GM19035 (cell line): ENCODE data around the gene MED23.

Experiments used
- ATAC-seq: cut with Tn5 transposase; IDR thresholded peaks from one replicate; pipeline ENCODE4 v1.9.1; 2021; ENCODE audit not compliant: unreplicated experiment

The MED23 gene, protein sequence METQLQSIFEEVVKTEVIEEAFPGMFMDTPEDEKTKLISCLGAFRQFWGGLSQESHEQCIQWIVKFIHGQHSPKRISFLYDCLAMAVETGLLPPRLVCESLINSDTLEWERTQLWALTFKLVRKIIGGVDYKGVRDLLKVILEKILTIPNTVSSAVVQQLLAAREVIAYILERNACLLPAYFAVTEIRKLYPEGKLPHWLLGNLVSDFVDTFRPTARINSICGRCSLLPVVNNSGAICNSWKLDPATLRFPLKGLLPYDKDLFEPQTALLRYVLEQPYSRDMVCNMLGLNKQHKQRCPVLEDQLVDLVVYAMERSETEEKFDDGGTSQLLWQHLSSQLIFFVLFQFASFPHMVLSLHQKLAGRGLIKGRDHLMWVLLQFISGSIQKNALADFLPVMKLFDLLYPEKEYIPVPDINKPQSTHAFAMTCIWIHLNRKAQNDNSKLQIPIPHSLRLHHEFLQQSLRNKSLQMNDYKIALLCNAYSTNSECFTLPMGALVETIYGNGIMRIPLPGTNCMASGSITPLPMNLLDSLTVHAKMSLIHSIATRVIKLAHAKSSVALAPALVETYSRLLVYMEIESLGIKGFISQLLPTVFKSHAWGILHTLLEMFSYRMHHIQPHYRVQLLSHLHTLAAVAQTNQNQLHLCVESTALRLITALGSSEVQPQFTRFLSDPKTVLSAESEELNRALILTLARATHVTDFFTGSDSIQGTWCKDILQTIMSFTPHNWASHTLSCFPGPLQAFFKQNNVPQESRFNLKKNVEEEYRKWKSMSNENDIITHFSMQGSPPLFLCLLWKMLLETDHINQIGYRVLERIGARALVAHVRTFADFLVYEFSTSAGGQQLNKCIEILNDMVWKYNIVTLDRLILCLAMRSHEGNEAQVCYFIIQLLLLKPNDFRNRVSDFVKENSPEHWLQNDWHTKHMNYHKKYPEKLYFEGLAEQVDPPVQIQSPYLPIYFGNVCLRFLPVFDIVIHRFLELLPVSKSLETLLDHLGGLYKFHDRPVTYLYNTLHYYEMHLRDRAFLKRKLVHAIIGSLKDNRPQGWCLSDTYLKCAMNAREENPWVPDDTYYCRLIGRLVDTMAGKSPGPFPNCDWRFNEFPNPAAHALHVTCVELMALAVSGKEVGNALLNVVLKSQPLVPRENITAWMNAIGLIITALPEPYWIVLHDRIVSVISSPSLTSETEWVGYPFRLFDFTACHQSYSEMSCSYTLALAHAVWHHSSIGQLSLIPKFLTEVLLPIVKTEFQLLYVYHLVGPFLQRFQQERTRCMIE (N-terminal part only)

DNA sequence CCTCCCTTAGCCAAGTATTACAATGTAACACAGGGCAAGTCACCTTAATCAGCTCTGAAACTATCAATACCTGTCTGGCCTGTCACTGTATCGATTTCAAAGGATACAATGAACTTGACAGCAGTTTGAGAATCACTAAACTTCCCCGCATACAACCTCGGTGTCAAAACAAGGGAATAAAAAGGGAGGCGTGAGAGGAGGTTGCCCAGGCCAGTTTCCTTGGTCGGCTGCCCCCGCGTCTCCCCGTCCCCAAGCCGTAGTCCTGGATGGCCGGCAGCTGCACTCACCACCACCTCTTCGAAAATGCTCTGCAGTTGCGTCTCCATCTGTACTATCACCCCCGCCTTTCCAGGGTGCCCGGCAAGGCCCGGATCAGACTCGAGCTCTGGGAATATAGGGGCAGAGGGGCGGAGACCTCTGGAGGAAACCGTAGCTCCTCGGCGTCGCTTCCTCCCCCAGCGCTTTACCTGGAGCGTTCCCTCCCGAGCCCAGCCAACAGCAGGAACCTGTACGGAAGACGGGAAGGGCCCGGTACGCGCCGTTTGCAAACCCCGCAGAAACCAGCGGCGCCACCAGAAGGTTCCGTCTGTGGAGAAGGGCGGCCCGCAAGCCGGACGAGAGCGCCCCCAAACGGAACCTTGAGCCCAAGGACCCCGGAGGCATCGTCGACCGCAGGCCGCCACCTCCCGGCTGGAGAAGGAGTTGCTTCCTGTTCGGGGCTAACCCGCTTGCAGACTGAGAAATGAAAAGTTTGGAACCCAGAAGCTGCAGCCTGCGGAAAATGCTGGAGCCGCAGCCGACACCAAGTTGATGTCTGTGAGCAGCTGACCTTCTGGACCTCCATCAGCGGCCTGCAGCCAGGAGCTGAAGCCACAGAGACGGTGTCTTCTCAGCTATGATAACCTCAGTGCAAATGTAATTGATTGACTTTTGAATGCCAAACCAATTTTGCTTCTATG, at the start of gene MED23:
TSS of gene MED23 (minus strand) at position 519 of the 959 bp plus-strand sequence. CDS start at position 326, 193 bp downstream.
- ATAC-seq = peak; percentile 96

DNA sequence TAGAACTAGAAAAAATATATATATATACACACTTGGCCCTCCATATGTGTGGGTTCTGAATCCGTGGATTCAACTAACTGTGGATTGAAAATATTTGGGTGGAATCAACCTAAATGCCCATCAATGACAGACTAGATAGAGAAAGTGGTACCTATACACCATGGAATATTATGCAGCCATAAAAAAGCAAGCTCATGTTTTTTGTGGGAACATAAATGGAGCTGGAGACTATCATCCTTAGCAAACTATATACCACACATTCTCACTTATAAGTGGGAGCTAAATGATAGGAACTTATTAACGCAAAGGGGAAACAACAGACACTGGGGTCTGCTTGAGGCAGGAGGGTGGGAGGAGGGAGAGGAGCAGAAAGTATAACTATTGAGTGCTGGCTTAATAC, 45.1 kb upstream of the MED23 start:
- no peak for ATAC-seq

DNA sequence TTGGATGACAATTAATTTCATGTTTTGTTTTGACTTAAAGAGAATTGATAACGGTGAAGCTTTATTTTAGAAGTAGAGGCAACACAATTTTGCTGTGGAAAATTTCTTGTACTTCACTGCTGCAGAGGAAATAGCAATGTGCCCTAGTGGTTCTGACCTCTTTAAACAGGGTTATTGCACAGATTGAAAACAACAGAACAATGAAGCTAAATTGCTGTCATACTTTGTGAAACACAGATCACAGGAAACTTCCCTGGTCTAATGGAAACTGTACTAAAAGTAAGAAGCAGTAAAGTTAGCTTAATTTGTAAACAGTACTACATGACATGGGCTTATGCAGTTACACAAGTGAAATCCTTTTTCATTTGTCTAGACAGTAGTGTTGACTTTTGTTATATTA, 41.8 kb upstream of the MED23 start:
- ATAC-seq = no peak

DNA sequence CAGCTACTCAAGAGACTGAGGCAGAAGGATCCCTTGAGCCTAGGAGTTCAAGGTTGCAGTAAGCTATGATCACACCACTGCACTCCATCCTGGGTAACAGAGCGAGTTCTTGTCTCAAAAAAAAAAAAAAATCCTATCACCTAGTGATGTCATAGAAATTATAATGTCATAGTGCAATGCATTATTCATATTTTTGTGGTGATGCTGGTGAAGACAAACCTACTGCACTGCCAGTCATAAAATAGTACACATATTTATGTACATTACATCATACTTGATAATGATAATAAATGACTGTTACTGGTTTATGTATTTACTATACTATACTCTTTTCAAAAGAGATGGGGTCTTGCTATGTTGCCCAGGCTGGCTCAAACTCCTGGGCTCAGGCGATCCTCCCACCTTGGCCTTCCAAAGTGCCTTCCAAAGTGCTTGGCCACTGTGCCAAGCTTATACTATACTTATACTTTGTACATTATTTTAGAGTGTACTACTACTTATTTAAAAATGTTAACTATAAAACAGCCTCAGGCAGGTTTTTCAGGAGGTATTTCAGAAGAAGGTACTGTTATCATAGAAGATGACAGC, 35.6 kb upstream of the MED23 start:
- ATAC-seq = no peak

DNA sequence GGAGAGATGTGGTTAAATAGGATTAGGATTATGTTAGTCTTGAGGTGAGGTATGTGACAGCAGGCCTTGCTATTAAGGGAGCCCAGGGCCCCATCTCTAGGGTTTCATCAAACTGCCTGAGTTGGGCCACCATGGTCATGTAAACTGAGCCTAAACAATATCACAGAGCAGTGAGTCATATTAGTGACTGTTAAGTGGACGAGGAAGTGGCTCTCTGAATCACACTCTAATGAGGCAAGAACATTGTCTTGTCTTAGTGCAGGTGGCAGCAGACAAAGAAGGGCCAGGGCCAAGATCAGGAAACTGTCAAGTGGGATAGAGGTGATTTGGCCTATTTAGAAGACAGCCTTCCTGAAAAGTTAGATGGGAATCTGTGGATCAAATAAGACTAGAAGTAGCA, 32.2 kb upstream of the MED23 start:
- no peak for ATAC-seq

DNA sequence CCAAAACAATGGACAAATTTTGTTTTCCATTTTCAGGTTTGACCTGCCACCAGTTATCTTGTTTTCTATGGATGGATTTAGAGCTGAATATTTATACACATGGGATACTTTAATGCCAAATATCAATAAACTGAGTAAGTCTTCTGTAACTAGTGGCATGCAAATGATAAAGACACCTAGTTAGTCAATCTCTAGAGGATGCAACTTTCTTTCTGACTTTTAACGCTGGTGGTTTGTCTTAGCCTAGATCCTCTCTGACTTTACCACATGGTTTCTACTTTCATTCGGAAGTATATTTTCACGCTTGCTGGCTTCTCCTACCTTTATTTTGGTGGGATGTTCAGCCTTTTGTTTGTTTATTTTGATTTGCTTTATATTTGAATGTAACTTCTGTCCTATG, 30.2 kb upstream of the MED23 start:
- ATAC-seq = no peak

DNA sequence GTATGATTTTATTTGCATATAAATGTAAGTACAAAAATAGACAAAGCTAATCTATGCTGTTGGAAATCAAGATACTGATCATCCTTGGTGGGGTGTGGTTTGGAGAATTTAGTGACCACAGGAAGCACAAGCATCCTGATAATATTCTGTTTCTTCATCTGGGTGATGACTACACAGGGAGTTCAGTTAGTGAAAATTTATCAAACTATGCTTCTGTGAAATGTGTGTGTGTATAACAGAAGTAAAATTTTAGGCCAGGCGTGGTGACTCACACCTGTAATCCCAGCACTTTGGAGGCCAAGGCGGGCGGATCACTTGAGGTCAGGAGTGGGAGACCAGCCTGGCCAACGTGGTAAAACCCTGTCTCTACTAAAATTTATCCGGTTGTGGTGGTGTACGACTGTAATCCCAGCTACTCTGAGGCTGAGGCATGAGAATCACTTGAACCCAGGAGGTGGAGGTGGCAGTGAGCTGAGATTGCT, 29.6 kb upstream of the MED23 start:
- no peak for ATAC-seq

DNA sequence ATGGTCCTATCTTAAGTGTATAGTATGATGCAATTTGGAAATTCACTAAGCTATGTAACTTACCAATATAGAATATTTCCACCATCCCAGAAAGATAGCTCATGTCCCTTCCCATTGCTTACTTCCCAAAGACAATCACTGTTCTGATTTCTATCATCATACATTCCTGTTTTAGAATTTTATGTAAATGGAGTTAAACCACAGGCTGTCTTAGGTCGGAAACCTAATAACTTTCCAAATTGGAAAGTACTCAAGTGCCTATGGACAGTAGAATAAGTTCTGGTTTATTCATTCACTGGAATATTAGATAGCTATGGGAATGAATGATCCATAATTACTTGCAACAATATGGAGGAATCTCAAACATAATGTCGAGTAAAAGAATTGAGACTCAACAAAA, 29.2 kb upstream of the MED23 start:
- ATAC-seq = no peak

DNA sequence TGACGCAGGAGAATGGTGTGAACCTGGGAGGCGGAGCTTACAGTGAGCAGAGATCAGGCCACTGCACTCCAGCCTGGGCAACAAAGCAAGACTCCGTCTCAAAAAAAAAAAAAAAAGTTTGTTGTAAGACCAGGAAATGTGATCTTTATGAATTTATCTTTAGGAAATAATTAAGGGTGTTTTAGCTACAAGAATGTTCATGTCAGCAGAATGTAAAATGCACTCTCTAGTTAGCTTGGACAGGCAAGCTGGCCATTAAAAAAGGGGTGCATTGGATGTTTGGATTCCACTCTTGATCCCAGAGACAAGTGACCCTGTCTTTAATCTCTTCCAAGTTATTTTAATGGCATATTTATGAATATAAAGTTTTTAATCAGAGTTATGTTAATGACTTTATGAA, 28.6 kb upstream of the MED23 start:
- ATAC-seq = no peak

DNA sequence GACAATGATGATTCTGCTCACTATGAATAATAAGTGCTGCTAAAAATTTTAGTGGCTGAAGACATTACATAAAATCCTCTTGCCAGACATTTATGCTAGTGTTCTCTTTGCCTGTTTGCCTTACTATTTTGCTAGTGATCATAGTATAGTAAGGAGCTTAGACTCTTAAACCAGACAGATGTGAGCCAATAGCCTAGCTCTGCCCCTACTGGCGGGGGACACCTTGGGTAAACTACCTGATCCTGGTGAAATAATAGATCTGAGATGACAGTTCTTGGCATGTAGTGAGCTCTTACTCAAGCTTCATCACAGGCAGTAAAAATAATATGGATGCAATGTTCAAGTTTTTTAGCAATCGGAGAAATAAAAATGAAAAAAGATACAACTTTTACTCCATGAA, 27.9 kb upstream of the MED23 start:
- ATAC-seq = no peak

DNA sequence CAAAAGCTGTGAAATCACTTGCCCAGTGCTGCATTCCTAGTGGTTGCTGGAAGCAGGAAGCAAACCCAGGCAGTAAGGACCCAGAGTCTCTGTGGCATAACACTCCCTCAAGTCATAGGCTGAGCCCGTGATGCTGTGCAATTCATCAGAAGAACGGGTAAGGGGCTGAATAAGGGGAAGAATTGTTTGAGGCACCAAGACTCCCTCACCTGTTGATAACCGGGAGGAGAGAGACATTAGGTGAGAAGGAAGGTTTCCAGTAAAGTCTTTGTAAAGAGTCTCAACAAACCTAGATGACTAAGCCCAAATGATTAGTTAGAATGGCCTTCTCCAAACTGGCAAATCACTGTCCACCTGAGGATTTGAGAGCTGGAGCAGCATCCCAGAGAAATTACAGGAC, 27.3 kb upstream of the MED23 start:
- ATAC-seq = no peak

DNA sequence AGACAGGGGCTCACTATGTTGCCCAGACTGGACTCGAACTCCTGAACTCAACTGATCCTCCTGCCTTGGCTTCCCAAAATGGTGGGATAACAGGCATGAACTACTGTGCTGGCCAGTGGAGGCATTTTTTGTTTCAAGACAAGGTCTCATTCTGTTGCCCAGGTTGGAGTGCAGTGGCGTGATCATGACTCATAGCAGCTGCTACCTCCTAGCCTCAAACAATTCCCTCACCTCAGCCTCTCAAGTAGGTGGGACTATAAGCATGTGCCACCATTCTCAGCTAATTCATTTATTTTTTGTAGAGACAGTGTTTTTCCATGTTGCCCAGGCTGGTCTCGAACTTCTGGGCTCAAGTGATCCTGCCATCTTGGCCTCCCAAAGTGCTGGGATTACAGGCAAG, 26.3 kb upstream of the MED23 start:
- no peak for ATAC-seq

DNA sequence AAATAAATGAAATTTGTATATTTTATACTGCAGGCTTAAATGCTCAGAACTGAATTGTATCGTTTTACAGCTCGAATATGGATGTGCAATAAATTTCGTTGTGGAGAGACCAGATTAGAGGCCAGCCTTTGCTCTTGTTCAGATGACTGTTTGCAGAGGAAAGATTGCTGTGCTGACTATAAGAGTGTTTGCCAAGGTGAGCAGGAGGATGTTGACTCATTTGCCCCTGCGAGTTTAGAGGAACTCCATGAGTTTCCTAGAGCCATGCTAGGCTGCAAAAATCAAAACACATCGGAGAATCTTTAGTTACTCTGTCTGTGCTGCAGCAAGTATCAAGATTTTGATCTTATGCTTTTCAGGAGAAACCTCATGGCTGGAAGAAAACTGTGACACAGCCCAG, 24.4 kb upstream of the MED23 start:
- ATAC-seq = no peak

DNA sequence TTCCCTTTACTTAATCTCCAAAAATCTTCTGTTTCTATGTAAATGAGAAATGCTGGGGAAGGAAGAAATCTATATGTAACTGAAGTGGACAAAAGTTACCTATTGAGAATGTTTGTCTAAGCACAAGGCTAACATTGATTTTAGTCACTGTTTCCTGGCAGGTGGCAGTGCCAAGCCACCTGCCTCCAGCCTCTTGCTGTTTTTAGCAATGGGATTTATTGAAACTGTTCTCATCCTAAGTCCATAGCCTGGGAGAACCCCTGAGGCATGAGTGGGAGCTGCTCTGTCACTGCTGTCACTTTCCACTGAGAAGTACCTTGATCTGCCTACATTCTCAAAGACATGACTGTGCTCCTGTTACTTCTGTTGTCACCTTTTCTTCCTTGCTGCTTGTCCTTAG, 23.7 kb upstream of the MED23 start:
- no peak for ATAC-seq

DNA sequence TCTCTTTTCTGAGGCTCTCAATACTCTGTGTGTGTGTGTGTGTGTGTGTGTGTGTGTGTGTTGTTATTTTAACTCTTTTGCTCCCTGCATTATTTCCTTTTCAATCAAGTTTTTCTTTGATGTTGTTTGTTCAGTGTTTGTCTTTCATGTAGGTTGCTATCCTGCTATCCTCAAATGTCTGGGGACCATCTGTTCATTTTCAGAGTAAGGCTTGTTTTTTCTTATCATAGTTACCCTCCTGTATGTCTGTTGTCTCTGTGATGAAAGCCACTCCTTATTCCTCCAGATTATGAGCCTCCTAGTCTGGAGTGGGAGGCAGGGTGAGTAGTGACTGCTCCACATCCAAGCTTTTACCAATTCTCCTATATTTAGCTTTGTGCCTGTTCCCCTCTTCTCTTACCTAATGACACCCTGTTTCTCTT, 18.2 kb upstream of the MED23 start:
- no peak for ATAC-seq

DNA sequence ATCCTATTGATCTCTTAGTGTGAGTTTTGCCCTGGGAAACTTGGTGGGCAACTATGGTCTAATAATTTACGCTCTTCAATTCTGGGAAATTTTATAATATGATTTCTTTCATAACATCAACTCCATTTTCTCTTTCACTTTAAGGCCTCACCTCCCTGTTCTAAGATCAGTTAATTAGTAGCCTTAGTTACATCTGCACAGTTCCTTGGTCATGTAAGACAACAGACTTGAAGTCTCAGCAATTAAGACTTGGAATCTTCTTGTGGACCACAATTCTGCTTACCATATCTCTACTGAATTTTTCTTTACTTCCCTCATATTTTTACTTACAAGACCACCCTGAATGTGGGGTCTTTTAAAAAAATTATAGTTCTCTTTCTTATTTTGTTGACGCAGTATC, 17.8 kb upstream of the MED23 start:
- ATAC-seq = no peak

DNA sequence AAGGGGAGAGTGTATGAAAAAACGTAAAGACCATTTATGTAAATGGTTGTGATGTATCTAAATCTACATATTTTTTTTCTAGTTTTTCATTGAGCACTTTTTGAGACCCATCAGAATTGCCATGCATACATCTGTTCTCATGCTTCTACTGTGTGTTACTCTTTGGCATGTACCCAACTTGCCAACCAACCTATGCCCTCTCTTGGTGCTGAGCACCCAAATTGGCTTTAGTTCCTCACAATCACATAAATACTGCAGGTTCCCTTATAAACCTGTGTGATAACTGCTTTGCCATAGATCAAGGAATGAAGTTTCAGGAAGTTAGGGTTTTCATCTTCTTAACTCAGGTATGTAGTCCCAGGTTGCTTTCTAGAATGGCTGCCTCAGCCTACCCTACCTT, 16.9 kb upstream of the MED23 start:
- ATAC-seq = no peak

DNA sequence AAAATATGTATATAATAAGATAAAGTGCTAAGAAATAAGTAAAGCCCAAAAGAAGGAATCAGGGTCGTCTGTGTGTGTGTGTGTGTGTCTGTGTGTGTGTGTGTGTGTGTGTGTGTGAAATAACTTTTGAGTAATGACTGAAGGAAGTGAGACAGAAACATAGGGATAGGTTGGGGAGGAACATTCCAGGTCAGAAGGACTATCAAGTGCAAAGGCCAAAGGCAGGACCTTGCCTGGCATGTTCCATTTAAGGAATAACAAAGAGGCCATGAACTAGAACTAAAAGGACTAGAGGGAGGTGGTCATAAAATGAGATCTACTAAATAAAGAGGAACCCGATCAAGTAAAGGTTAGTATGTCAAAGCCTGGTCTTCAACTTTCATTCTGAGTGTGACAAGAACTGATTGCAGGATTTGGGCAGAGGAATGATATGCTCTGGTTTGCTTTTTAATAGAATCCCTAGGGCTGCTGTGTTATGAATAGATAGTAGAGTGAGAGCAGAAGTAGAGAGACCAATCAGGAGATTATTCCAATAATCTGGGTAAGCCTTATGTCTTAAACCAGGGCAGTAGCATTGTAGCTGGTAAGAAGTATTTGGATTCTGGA, 15.9 kb upstream of the MED23 start:
- no peak for ATAC-seq

DNA sequence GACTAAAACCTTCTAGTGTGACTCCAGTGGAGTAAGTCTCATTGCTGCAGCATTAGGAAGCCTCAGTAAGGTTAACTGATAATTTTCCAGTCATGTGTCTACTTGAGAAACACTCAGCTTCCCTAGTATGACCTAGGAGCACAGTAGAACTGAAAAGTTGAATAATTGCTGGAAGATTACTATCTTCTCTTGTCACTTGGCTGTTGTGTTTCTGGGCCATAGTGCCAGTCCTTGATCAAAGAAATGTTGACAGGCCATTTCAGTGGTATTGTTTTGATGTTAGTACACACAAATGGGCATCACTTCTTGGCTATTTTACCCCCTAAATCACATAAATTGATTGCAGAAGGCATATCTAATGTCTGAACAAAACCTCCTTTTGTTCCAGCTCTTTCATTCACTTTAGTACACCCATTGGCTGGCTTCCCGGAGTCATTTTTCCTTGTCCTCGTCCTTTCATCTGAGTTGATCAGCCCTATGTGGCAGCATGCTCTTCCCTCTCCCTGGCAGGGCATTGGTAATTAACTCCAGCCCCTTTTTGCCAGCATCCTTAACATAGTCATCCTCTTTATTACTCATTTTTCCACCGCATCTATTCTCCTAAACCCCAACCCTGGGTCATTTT, 15.1 kb upstream of the MED23 start:
- ATAC-seq = no peak
